Keratinocyte (primary cell): Measurements from ENCODE around the gene IL17D.

Experiments used
- EZH2 ChIP-seq: IDR thresholded peaks from one replicate; pipeline ENCODE4 v1.6.1; 2012; ENCODE audit warnings: inconsistent platforms, mild to moderate bottlenecking, low read length, moderate library complexity
- TF ChIP-seq, protein P1 (sequence below), 3 experiments: IDR thresholded peaks in 1 of 3; conservative IDR thresholded peaks in 1 of 3; optimal IDR thresholded peaks in 1 of 3; 2 replicates in 2 of 3; 3 replicates in 1 of 3; pipeline versions ENCODE3 to v1.5.1; 2011; ENCODE audit warnings: low read length in 3 of 3, mild to moderate bottlenecking in 3 of 3, moderate library complexity in 2 of 3, control low read depth in 1 of 3, inconsistent platforms in 1 of 3; ENCODE audit not compliant: insufficient read depth in 2 of 3; ENCODE audit errors: extremely low read depth in 1 of 3

DNA sequence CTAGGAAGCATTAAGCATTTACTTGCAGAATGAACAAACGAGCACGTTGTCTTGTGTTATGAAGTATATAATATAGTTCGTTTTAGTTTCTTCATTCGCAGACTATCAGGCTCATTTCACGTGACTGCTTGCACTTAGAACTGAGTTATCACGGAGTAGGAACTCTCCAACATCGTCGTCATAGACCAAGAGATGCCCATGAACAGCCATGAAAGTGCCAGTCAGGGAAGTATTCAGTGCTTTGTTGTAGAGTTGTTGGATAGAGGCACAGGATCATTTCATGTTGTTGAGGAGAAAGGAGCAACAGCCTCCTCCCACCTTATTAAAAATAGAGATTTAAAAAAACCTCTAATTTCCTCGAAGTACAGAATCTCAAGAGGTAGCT lies 977 bp upstream of the IL17D start:
- TF ChIP-seq, protein P1, sequence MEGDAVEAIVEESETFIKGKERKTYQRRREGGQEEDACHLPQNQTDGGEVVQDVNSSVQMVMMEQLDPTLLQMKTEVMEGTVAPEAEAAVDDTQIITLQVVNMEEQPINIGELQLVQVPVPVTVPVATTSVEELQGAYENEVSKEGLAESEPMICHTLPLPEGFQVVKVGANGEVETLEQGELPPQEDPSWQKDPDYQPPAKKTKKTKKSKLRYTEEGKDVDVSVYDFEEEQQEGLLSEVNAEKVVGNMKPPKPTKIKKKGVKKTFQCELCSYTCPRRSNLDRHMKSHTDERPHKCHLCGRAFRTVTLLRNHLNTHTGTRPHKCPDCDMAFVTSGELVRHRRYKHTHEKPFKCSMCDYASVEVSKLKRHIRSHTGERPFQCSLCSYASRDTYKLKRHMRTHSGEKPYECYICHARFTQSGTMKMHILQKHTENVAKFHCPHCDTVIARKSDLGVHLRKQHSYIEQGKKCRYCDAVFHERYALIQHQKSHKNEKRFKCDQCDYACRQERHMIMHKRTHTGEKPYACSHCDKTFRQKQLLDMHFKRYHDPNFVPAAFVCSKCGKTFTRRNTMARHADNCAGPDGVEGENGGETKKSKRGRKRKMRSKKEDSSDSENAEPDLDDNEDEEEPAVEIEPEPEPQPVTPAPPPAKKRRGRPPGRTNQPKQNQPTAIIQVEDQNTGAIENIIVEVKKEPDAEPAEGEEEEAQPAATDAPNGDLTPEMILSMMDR (optimal IDR thresholded peaks at IDR 0.05 in 1 of 3, IDR thresholded peaks at IDR 0.05 in 1 of 3, conservative IDR thresholded peaks at IDR 0.05 in 1 of 3; ENCODE audit: extremely low read depth in 1 of 3, insufficient read depth in 2 of 3, low read length in 3 of 3), result no peak
- no peak for TF ChIP-seq EZH2
